SK-N-SH (cell line): ENCODE data around the gene S1PR1. TPM values are rescaled to one million over a fixed set of nuclear protein-coding genes. Genes with fewer than 3 reads are reported as not detected.

Experiments
- CTCF ChIA-PET: fragments of 300-600, 350-600 bp; formaldehyde crosslinking; extraction: SDS; loops from one replicate; lab custom pipeline; 2021; lab: Yijun Ruan, JAX
- POLR2A ChIA-PET: fragments of 350-600 bp; sonication (Branson Sonifier 250); formaldehyde crosslinking; extraction: SDS; loops from one replicate; lab custom pipeline; 2020; ENCODE audit warnings: antibody characterized with exemption, inconsistent platforms; lab: Yijun Ruan, JAX
- DNase-seq: peaks from one replicate; pipeline ENCODE4 v3.0.0; 2012
- H2AFZ ChIP-seq: fragments of 200-600 bp; sonication (generic); 2 replicates; pipeline ENCODE4 v1.8.1; 2016; ENCODE audit warnings: antibody characterized with exemption, mild to moderate bottlenecking, low read depth
- H3F3A ChIP-seq: fragments of 200-600 bp; sonication (generic); replicated peaks from 2 replicates; pipeline ENCODE3; 2016; ENCODE audit warnings: antibody characterized with exemption, mild to moderate bottlenecking; ENCODE audit not compliant: insufficient read depth
- H3K27ac ChIP-seq, 2 experiments: fragments of 200-500 bp in 1 of 2; fragments of 200-600 bp in 1 of 2; sonication (Bioruptor generic) in 1 of 2; sonication (generic), shearing (Covaris generic) in 1 of 2; 2 replicates each; pipeline versions ENCODE4 v1.5.1 to v1.6.1; 2014 to 2016; ENCODE audit warnings: low read depth in 2 of 2, inconsistent platforms in 1 of 2, low read length in 1 of 2, mild to moderate bottlenecking in 1 of 2, mixed read lengths in 1 of 2
- H3K27me3 ChIP-seq: fragments of 200-600 bp; sonication (generic), shearing (Covaris generic); 2 replicates; pipeline ENCODE4 v1.6.1; 2016; ENCODE audit warnings: mixed run types; ENCODE audit not compliant: insufficient read depth
- H3K36me3 ChIP-seq, 2 experiments: fragments of 200-500 bp in 1 of 2; fragments of 200-600 bp in 1 of 2; sonication (Bioruptor generic) in 1 of 2; sonication (generic) in 1 of 2; replicated peaks in 1 of 2; 2 replicates each; pipeline versions ENCODE3 to v1.5.1; 2014 to 2016; ENCODE audit warnings: low read length in 1 of 2, mild to moderate bottlenecking in 1 of 2; ENCODE audit not compliant: insufficient read depth in 2 of 2, control insufficient read depth in 1 of 2
- H3K4me1 ChIP-seq, 2 experiments: fragments of 200-500 bp in 1 of 2; fragments of 200-600 bp in 1 of 2; sonication (Bioruptor generic) in 1 of 2; sonication (generic), shearing (Covaris generic) in 1 of 2; 2 replicates each; pipeline versions ENCODE4 v1.5.1 to v1.6.1; 2014 to 2016; ENCODE audit warnings: low read depth in 1 of 2, low read length in 1 of 2, mixed run types in 1 of 2; ENCODE audit not compliant: insufficient read depth in 2 of 2, control insufficient read depth in 1 of 2
- H3K4me2 ChIP-seq: fragments of 200-600 bp; sonication (generic), shearing (Covaris generic); 2 replicates; pipeline ENCODE4 v1.6.1; 2017; ENCODE audit warnings: mixed run types
- H3K4me3 ChIP-seq, 2 experiments: fragments of 200-500 bp in 1 of 2; fragments of 200-600 bp in 1 of 2; sonication (Bioruptor generic) in 1 of 2; sonication (generic), shearing (Covaris generic) in 1 of 2; 2 replicates each; pipeline versions ENCODE4 v1.5.1 to v1.8.1; 2014 to 2016; ENCODE audit warnings: low read depth in 2 of 2, inconsistent platforms in 1 of 2, low read length in 1 of 2, mild to moderate bottlenecking in 1 of 2, mixed read lengths in 1 of 2, moderate library complexity in 1 of 2
- H3K79me2 ChIP-seq: fragments of 200-600 bp; sonication (generic); 2 replicates; pipeline ENCODE4 v1.8.1; 2017; ENCODE audit warnings: mild to moderate bottlenecking; ENCODE audit not compliant: insufficient read depth
- H3K9ac ChIP-seq: fragments of 200-600 bp; sonication (generic); 2 replicates; pipeline ENCODE4 v1.6.1; 2017; ENCODE audit warnings: mixed run types
- H3K9me2 ChIP-seq: fragments of 200-600 bp; sonication (generic); 2 replicates; pipeline ENCODE4 v1.6.1; 2017; ENCODE audit warnings: mixed run types
- H3K9me3 ChIP-seq: fragments of 200-600 bp; sonication (generic); 2 replicates; pipeline ENCODE4 v1.6.1; 2017; ENCODE audit warnings: mixed run types, mild to moderate bottlenecking, moderate library complexity
- H4K20me1 ChIP-seq: fragments of 200-600 bp; sonication (generic); 2 replicates; pipeline ENCODE4 v1.6.1; 2017; ENCODE audit warnings: mild to moderate bottlenecking, mixed run types; ENCODE audit not compliant: insufficient read depth
- EP300 ChIP-seq, 2 experiments: IDR thresholded peaks; 2 replicates each; pipeline versions ENCODE4 v1.4.0 to v1.6.1; 2012; ENCODE audit warnings: borderline replicate concordance in 1 of 2, low read depth in 1 of 2, low read length in 1 of 2
- FOSL2 ChIP-seq: IDR thresholded peaks from 2 replicates; pipeline ENCODE4 v1.4.0; 2012; ENCODE audit warnings: low read depth, mild to moderate bottlenecking, moderate library complexity, borderline replicate concordance
- FOXM1 ChIP-seq: IDR thresholded peaks from 2 replicates; pipeline ENCODE4 v1.4.0; 2012; ENCODE audit warnings: low read depth, mild to moderate bottlenecking
- JUND ChIP-seq: IDR thresholded peaks from 2 replicates; pipeline ENCODE4 v1.4.0; 2012
- POLR2AphosphoS5 ChIP-seq: IDR thresholded peaks from 2 replicates; pipeline ENCODE4 v1.6.1; 2012; ENCODE audit warnings: low read depth, low read length
- RXRA ChIP-seq: IDR thresholded peaks from 2 replicates; pipeline ENCODE4 v1.4.0; 2012; ENCODE audit warnings: low read depth, mild to moderate bottlenecking, borderline replicate concordance
- SIN3A ChIP-seq: IDR thresholded peaks from 2 replicates; pipeline ENCODE4 v1.6.1; 2012; ENCODE audit warnings: low read depth, mild to moderate bottlenecking, low read length, moderate library complexity, borderline replicate concordance
- TCF12 ChIP-seq: IDR thresholded peaks from 2 replicates; pipeline ENCODE4 v1.4.0; 2012
- TEAD4 ChIP-seq: IDR thresholded peaks from 2 replicates; pipeline ENCODE4 v1.4.0; 2012; ENCODE audit warnings: mild to moderate bottlenecking, borderline replicate concordance; ENCODE audit not compliant: insufficient read depth
- YY1 ChIP-seq: IDR thresholded peaks from 2 replicates; pipeline ENCODE4 v1.4.0; 2012; ENCODE audit warnings: low read depth, mild to moderate bottlenecking
- WGBS: methylation state at CpG from one replicate; pipeline ENCODE4 v1.1.6; 2017; ENCODE audit warnings: low lambda C conversion rate; 5-methylcytosine and 5-hydroxymethylcytosine counted together
- polyA plus RNA-seq, 3 experiments: library from polyadenylated mRNA; depleted of rRNA; stranded (reverse); fragments of >200 nt; gene quantifications; 2 replicates each; pipeline ENCODE4 v1.2.3, GENCODE V29; 2012
- TF ChIP-seq, protein P1 (sequence below): IDR thresholded peaks from 2 replicates; pipeline ENCODE4; 2012
- TF ChIP-seq, protein P2 (sequence below): fragments of 150-350 bp; IDR thresholded peaks from 2 replicates; pipeline ENCODE4 v1.6.1; 2017; ENCODE audit warnings: antibody characterized with exemption, low read length, low read depth, borderline replicate concordance
- TF ChIP-seq, protein P3 (sequence below): IDR thresholded peaks from 2 replicates; pipeline ENCODE4 v1.4.0; 2012; ENCODE audit warnings: low read depth, borderline replicate concordance
- TF ChIP-seq, protein P4 (sequence below): IDR thresholded peaks from 2 replicates; pipeline ENCODE4 v1.6.1; 2012; ENCODE audit warnings: mild to moderate bottlenecking, low read depth, low read length, moderate library complexity

Gene S1PR1
- polyA plus RNA-seq, 1 of the 3 experiments (the other 2 are of a cell fraction), result 5.9 TPM

DNA sequence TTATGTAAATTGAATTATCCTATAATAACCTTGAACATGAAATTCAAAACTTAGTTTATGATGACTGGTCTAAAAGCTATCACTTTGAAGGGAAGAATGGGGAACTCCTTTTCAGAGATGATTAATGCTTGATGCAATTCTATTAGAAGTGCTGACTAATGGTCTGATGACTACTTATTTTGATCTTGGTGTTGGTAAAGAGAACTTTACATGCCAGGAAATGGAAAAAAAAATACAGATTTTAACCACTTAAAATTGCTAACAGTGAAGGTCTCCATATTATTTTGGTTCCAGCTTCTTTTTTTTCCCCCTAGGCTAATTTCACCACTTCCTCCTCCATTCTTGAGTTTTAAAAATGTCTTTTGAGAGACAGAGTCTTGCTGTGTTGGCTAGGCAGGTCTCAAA, 22.9 kb downstream of the S1PR1 start:
- Histone ChIP-seq H3K27ac (peak overlapping the region in 1 of 2 experiments; percentile 63; a peak in 2 of 4 replicates), H3K9me3 (no peaks in the 10 kb centered on the region), H3K9ac (no peak overlapping the region), H4K20me1 (no peaks in the 10 kb centered on the region), H3K4me2 (peak overlapping the region; percentile 25; the same call in 1 of the 2 replicates), H3K36me3 (no peaks in the 10 kb centered on the region), H3F3A (peaks cover 16% of the 10 kb centered on the region), H3K4me1 (peaks cover 7 to 20% of the 10 kb centered on the region in 2 experiments; a peak in 3 of 4 replicates), H2AFZ (no peak overlapping the region), H3K27me3 (no peaks in the 10 kb centered on the region), H3K4me3 (no peak overlapping the region), H3K79me2 (no peaks in the 10 kb centered on the region), H3K9me2 (no peaks in the 10 kb centered on the region)
- ChIA-PET POLR2A (no interaction called here), CTCF (interaction anchor here (2.2 kb wide), 1 partner anchor 29 kb away, joined by 12 read pairs; no protein-coding TSS in a partner anchor)
- no peak for DNase-seq
- no peak for TF ChIP-seq POLR2AphosphoS5
- peak in 1 of 2 experiments; percentile 41; a peak in 1 of 4 replicates for TF ChIP-seq EP300 (IDR thresholded peaks at IDR 0.05; ENCODE audit: borderline replicate concordance in 1 of 2, low read depth in 1 of 2, low read length in 1 of 2)
- TF ChIP-seq, protein P1, sequence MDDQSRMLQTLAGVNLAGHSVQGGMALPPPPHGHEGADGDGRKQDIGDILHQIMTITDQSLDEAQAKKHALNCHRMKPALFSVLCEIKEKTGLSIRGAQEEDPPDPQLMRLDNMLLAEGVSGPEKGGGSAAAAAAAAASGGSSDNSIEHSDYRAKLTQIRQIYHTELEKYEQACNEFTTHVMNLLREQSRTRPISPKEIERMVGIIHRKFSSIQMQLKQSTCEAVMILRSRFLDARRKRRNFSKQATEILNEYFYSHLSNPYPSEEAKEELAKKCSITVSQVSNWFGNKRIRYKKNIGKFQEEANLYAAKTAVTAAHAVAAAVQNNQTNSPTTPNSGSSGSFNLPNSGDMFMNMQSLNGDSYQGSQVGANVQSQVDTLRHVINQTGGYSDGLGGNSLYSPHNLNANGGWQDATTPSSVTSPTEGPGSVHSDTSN, result peak; percentile 89
- peak; percentile 74 for TF ChIP-seq FOSL2
- peak; percentile 74 for TF ChIP-seq JUND
- TF ChIP-seq RXRA, result no peak
- TF ChIP-seq TEAD4, result 0 out of 2 replicates have a peak, but pooled peaks have one; percentile 18
- TF ChIP-seq, protein P2, sequence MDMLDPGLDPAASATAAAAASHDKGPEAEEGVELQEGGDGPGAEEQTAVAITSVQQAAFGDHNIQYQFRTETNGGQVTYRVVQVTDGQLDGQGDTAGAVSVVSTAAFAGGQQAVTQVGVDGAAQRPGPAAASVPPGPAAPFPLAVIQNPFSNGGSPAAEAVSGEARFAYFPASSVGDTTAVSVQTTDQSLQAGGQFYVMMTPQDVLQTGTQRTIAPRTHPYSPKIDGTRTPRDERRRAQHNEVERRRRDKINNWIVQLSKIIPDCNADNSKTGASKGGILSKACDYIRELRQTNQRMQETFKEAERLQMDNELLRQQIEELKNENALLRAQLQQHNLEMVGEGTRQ, result no peak
- peak; percentile 36; the same call in 1 of the 2 replicates for TF ChIP-seq TCF12
- TF ChIP-seq, protein P3, sequence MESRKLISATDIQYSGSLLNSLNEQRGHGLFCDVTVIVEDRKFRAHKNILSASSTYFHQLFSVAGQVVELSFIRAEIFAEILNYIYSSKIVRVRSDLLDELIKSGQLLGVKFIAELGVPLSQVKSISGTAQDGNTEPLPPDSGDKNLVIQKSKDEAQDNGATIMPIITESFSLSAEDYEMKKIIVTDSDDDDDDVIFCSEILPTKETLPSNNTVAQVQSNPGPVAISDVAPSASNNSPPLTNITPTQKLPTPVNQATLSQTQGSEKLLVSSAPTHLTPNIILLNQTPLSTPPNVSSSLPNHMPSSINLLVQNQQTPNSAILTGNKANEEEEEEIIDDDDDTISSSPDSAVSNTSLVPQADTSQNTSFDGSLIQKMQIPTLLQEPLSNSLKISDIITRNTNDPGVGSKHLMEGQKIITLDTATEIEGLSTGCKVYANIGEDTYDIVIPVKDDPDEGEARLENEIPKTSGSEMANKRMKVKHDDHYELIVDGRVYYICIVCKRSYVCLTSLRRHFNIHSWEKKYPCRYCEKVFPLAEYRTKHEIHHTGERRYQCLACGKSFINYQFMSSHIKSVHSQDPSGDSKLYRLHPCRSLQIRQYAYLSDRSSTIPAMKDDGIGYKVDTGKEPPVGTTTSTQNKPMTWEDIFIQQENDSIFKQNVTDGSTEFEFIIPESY, result no peak

DNA sequence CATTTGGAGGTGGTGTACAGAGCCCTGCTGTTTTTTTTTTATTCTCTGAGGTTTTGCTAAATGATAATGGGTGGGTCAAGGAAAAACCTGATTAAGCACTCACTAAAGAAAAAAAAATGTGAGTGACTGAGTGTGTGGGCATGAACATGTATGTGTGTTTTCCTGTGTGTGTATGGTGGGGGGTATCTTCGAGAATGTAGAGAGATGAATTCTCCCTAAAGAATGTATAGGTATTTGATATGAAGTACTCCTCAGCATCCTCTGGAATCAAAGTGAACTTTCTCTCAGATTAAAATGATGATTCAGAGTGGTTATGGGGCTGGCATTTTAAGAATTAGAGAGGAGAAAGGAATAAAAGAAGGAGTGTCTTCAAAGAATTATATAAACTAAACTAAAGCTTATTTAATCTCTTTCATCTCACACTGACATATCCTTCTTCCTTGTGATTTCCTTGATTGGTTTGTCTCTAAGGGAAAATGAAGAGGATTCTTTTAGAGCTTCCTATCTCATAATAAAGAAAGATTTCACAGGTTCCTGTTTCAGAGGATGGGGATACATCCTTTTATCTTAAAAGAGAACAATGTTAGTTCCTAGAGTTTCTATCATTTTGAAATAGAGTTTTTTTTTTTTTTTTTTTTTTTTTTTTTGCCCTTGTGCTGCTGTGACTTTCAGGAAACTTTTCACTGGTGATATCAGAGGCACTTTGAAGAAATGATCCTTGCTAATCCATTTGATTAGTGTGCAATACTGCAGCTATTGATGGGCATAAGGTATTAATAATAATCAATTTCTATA, 23.9 kb downstream of the S1PR1 start:
- Histone ChIP-seq H4K20me1 (no peaks in the 10 kb centered on the region), H3K9ac (no peak overlapping the region), H3F3A (peaks cover 16% of the 10 kb centered on the region), H3K4me1 (peaks cover 8 to 20% of the 10 kb centered on the region in 2 experiments; a peak in 3 of 4 replicates), H3K9me3 (no peaks in the 10 kb centered on the region), H3K36me3 (no peaks in the 10 kb centered on the region), H3K4me2 (no peak overlapping the region), H3K27ac (peak overlapping the region in 1 of 2 experiments; percentile 63; a peak in 2 of 4 replicates), H2AFZ (peak overlapping the region; percentile 30; the same call in 1 of the 2 replicates), H3K27me3 (no peaks in the 10 kb centered on the region), H3K9me2 (no peaks in the 10 kb centered on the region), H3K4me3 (no peak overlapping the region), H3K79me2 (no peaks in the 10 kb centered on the region)
- ChIA-PET POLR2A (no interaction called here), CTCF (interaction anchor here (1.3 to 2.2 kb wide), 2 partner anchors 22 to 28 kb away, joined by 4 to 12 read pairs; no protein-coding TSS in a partner anchor)
- no peak for DNase-seq
- TF ChIP-seq, protein P4, sequence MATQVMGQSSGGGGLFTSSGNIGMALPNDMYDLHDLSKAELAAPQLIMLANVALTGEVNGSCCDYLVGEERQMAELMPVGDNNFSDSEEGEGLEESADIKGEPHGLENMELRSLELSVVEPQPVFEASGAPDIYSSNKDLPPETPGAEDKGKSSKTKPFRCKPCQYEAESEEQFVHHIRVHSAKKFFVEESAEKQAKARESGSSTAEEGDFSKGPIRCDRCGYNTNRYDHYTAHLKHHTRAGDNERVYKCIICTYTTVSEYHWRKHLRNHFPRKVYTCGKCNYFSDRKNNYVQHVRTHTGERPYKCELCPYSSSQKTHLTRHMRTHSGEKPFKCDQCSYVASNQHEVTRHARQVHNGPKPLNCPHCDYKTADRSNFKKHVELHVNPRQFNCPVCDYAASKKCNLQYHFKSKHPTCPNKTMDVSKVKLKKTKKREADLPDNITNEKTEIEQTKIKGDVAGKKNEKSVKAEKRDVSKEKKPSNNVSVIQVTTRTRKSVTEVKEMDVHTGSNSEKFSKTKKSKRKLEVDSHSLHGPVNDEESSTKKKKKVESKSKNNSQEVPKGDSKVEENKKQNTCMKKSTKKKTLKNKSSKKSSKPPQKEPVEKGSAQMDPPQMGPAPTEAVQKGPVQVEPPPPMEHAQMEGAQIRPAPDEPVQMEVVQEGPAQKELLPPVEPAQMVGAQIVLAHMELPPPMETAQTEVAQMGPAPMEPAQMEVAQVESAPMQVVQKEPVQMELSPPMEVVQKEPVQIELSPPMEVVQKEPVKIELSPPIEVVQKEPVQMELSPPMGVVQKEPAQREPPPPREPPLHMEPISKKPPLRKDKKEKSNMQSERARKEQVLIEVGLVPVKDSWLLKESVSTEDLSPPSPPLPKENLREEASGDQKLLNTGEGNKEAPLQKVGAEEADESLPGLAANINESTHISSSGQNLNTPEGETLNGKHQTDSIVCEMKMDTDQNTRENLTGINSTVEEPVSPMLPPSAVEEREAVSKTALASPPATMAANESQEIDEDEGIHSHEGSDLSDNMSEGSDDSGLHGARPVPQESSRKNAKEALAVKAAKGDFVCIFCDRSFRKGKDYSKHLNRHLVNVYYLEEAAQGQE, result no peak
- TF ChIP-seq FOXM1 (no peak), YY1 (no peak), SIN3A (no peak)
- 17% methylated on average over 1 of the region's 1 CpG for WGBS
